ENCODE measurements around the gene SLC17A4.

GRCh38 chr6:25714765-25715164 is 39.8 kb upstream of the SLC17A4 start:
- TF ChIP-seq EP300 (IDR thresholded peaks at IDR 0.05) = no peak
- no peak for TF ChIP-seq CTCF (IDR thresholded peaks at IDR 0.05)

Measured in sigmoid colon (tissue), 4 donors.